ENCODE results near the gene JAKMIP2. TPM values are rescaled to one million over a fixed set of nuclear protein-coding genes. Genes with fewer than 3 reads are reported as not detected.

JAKMIP2 gene
- total RNA-seq, 1 donor: 1.1 TPM

DNA sequence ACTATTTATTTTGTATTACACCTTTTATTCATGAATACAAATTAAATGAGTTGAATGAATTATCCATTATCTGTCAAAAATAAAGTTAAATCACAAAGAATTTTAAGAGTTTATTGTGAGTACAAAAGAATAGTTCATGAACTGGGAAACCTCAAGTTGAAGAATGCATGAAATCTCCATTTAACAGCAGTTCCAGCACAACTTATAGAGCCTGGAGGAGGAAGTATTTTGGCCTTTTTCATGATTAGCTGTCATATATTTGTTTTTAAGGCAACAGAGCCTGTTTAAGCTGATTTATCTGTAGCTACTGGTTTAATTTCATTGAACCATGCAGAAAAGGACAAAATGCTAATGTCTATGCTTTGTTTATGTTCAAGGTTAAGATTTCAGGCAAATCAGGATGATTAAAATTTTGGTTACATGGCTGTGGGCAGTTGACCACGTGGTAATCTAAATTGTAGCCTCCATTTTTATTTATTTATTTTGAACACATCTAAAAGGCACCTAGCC is 36.8 kb upstream of the JAKMIP2 start:
- H3K4me2 ChIP-seq (ENCODE audit: insufficient read depth, low read length): no peak overlapping the region
- no peak overlapping the region for H2AFZ ChIP-seq (ENCODE audit: low read length)
- H3K27ac ChIP-seq (ENCODE audit: low read depth, low read length): no peak overlapping the region
- no peaks in the 10 kb centered on the region for H4K20me1 ChIP-seq (ENCODE audit: insufficient read depth, low read length)
- H3K79me2 ChIP-seq (ENCODE audit: insufficient read depth, low read length): no peaks in the 10 kb centered on the region
- DNase-seq (ENCODE audit: insufficient read length, low spot score, missing footprints): no peak
- H3K4me1 ChIP-seq (ENCODE audit: insufficient read depth, low read length): no peaks in the 10 kb centered on the region
- TF ChIP-seq, protein P1, sequence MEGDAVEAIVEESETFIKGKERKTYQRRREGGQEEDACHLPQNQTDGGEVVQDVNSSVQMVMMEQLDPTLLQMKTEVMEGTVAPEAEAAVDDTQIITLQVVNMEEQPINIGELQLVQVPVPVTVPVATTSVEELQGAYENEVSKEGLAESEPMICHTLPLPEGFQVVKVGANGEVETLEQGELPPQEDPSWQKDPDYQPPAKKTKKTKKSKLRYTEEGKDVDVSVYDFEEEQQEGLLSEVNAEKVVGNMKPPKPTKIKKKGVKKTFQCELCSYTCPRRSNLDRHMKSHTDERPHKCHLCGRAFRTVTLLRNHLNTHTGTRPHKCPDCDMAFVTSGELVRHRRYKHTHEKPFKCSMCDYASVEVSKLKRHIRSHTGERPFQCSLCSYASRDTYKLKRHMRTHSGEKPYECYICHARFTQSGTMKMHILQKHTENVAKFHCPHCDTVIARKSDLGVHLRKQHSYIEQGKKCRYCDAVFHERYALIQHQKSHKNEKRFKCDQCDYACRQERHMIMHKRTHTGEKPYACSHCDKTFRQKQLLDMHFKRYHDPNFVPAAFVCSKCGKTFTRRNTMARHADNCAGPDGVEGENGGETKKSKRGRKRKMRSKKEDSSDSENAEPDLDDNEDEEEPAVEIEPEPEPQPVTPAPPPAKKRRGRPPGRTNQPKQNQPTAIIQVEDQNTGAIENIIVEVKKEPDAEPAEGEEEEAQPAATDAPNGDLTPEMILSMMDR (IDR thresholded peaks at IDR 0.05; ENCODE audit: extremely low read depth, low read depth, low read length): no peak
- H3K9me3 ChIP-seq (ENCODE audit: low read depth, low read length): no peaks in the 10 kb centered on the region
- H3K27me3 ChIP-seq (ENCODE audit: insufficient read depth, low read length): no peaks in the 10 kb centered on the region
- H3K4me3 ChIP-seq (ENCODE audit: insufficient read depth, low read length): no peak overlapping the region
- H3K36me3 ChIP-seq (ENCODE audit: insufficient read depth, low read length): no peaks in the 10 kb centered on the region

DNA sequence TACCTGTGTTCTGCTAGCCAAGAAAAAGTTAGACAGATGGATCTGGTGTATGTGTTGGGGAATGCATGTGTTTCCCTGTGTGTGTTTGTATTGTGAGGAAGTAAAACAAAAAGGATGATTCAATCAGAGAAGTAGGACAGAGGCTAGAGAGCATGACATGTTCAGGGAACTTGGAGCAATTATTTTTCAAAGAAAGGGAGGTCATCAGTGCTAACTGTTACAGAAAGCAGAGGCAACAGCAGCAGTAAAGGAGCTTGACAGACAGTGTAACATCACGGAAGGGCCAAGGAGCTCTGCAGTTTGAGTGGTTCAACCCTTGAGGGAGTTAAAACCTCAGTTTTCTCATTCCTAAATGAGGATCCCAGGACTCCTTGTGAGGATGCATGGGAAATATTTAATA is 35.8 kb upstream of the JAKMIP2 start:
- Histone ChIP-seq H3K4me1 (ENCODE audit: insufficient read depth, low read length) (no peaks in the 10 kb centered on the region), H4K20me1 (ENCODE audit: insufficient read depth, low read length) (no peaks in the 10 kb centered on the region), H2AFZ (ENCODE audit: low read length) (no peak overlapping the region), H3K9me3 (ENCODE audit: low read depth, low read length) (no peaks in the 10 kb centered on the region), H3K4me3 (ENCODE audit: insufficient read depth, low read length) (no peak overlapping the region), H3K79me2 (ENCODE audit: insufficient read depth, low read length) (no peaks in the 10 kb centered on the region), H3K4me2 (ENCODE audit: insufficient read depth, low read length) (no peak overlapping the region), H3K27me3 (ENCODE audit: insufficient read depth, low read length) (no peaks in the 10 kb centered on the region), H3K27ac (ENCODE audit: low read depth, low read length) (no peak overlapping the region), H3K36me3 (ENCODE audit: insufficient read depth, low read length) (no peaks in the 10 kb centered on the region)
- DNase-seq (ENCODE audit: insufficient read length, low spot score, missing footprints): no peak
- TF ChIP-seq, protein P1 (IDR thresholded peaks at IDR 0.05; ENCODE audit: extremely low read depth, low read depth, low read length): no peak

DNA sequence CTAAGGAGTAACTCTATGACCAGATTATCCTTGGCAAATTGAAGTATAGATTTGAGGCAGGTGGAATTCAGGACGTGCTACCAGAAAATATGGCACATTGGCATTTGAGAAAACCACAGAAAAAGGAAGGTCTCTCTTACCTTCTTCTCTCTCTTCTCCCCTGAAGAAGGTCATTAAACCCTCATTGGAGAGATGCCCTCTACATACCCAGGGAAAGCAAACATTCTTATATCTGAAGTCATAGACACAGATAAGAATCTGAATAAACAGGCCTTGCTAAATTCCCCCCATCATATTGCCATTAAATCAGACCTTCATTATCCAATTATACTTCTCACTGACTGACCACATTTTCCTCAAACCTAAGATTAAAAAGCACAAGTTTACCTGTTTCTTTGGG is 31.2 kb upstream of the JAKMIP2 start:
- TF ChIP-seq, protein P1 (IDR thresholded peaks at IDR 0.05; ENCODE audit: extremely low read depth, low read depth, low read length): no peak
- Histone ChIP-seq H3K4me2 (ENCODE audit: insufficient read depth, low read length) (no peak overlapping the region), H4K20me1 (ENCODE audit: insufficient read depth, low read length) (no peaks in the 10 kb centered on the region), H2AFZ (ENCODE audit: low read length) (no peak overlapping the region), H3K79me2 (ENCODE audit: insufficient read depth, low read length) (no peaks in the 10 kb centered on the region), H3K4me1 (ENCODE audit: insufficient read depth, low read length) (no peaks in the 10 kb centered on the region), H3K27ac (ENCODE audit: low read depth, low read length) (no peak overlapping the region), H3K27me3 (ENCODE audit: insufficient read depth, low read length) (no peaks in the 10 kb centered on the region), H3K9me3 (ENCODE audit: low read depth, low read length) (no peaks in the 10 kb centered on the region), H3K36me3 (ENCODE audit: insufficient read depth, low read length) (no peaks in the 10 kb centered on the region), H3K4me3 (ENCODE audit: insufficient read depth, low read length) (no peak overlapping the region)
- no peak for DNase-seq (ENCODE audit: insufficient read length, low spot score, missing footprints)

DNA sequence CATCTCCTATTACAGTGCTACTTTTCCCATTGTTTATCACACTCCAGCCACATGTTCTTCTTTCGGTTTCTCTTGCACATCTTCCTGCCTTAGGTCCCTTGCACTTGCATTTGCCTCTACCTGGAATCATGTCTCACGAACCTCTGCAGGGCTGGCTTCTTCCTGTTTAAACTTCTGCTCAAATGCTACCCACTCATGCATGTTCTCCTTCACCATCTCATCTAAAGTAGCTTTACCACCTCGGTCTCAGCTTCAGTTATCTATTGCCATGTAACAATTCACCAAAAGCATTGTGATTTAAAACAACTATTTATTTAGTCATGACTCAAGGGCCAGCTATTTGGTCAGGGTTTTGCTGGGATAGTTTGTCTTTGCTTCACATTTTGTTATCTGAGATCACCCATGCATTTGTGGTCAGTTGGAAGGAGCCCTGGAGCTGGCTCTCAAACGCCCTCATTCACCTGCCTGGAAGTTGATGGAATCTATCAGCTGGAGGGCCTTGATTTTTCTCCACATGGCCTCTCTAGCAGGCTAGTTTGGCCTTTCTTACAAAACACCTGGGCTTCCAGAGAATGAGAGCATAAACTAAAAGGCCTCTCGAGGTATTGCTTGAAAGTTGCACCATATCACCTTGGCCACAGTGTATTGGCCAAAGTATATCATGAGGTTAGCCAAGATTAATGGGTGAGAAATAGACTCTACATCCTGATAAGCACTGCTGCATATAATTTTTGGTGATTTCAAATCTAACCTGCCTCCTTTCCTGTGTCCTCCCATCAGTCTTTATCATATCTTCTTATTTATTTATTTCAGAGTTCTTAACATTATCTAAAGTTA is 27.5 kb upstream of the JAKMIP2 start:
- Histone ChIP-seq H3K9me3 (ENCODE audit: low read depth, low read length) (no peaks in the 10 kb centered on the region), H3K4me1 (ENCODE audit: insufficient read depth, low read length) (no peaks in the 10 kb centered on the region), H3K4me2 (ENCODE audit: insufficient read depth, low read length) (no peak overlapping the region), H3K79me2 (ENCODE audit: insufficient read depth, low read length) (no peaks in the 10 kb centered on the region), H3K27ac (ENCODE audit: low read depth, low read length) (no peak overlapping the region), H3K4me3 (ENCODE audit: insufficient read depth, low read length) (no peak overlapping the region), H3K27me3 (ENCODE audit: insufficient read depth, low read length) (no peaks in the 10 kb centered on the region), H3K36me3 (ENCODE audit: insufficient read depth, low read length) (no peaks in the 10 kb centered on the region), H4K20me1 (ENCODE audit: insufficient read depth, low read length) (no peaks in the 10 kb centered on the region), H2AFZ (ENCODE audit: low read length) (no peak overlapping the region)
- DNase-seq (ENCODE audit: insufficient read length, low spot score, missing footprints): no peak
- TF ChIP-seq, protein P1 (IDR thresholded peaks at IDR 0.05; ENCODE audit: extremely low read depth, low read depth, low read length): no peak
